ENCODE measurements around the gene AP4M1. TPM values are rescaled to one million over a fixed set of nuclear protein-coding genes. Genes with fewer than 3 reads are reported as not detected.

The AP4M1 gene
- total RNA-seq, 1 donor from 2014 or later: 12.5 TPM

DNA sequence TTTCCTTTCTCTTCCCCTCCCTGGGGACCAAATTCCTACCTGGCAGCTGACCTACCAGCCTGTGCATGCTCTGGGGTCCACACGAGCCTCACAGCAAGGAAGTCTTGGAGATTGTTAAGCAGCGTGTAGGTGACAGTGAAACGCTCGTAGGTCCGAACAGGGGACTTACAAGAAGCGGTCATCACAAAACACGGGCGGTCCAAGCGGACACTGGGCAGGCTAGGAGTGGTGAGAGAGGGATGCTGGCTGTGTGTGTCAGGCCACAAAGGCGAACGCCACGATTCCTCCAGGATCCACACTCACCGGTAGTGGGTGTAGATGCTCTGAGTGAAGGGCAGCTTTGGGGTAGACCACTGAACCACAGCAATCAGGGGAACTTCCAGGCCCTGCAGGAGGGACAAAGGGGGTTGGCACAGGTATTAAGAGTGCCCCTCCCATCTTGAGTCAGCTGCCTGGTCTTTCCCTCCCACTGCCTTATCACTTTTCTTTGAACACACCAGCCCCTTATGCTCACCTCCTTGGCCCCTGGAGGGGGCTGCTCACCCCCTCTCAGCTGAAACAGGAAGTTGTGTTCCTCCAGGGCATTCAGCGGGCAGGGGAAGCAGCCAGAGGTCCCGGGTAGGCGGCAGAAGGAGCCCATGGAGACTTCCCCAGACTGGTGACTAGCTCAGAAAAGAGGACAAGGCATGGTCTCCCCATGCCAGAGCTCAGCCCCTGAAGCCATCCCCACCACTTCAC, 55.1 kb downstream of the AP4M1 start:
- CTCF ChIA-PET: interaction anchor here (2.2 kb wide), 1 partner anchor 61 kb away, joined by 5 read pairs; no protein-coding TSS in a partner anchor
- Mint-ChIP-seq H3K36me3 (ENCODE audit: low read depth) (peaks cover 49% of the 10 kb centered on the region), H3K27me3 (no peaks in the 10 kb centered on the region), H3K4me3 (peak overlapping the region; percentile 81), H3K27ac (peak overlapping the region; percentile 83), H3K4me1 (peaks cover 55% of the 10 kb centered on the region), H3K9me3 (no peaks in the 10 kb centered on the region)
- intact Hi-C loops (cut with micrococcal nuclease): loop anchor here (5.0 kb wide), 1 partner anchor 431 kb away; the partner anchor contains the start of genes FBXO24 and LRCH4
- DNase-seq (no peak), ATAC-seq (ENCODE audit: low read depth) (peak; percentile 40)
- TF ChIP-seq, protein P1, sequence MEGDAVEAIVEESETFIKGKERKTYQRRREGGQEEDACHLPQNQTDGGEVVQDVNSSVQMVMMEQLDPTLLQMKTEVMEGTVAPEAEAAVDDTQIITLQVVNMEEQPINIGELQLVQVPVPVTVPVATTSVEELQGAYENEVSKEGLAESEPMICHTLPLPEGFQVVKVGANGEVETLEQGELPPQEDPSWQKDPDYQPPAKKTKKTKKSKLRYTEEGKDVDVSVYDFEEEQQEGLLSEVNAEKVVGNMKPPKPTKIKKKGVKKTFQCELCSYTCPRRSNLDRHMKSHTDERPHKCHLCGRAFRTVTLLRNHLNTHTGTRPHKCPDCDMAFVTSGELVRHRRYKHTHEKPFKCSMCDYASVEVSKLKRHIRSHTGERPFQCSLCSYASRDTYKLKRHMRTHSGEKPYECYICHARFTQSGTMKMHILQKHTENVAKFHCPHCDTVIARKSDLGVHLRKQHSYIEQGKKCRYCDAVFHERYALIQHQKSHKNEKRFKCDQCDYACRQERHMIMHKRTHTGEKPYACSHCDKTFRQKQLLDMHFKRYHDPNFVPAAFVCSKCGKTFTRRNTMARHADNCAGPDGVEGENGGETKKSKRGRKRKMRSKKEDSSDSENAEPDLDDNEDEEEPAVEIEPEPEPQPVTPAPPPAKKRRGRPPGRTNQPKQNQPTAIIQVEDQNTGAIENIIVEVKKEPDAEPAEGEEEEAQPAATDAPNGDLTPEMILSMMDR (IDR thresholded peaks at IDR 0.05): no peak
- POLR2A ChIA-PET: interaction anchor here (0.6 to 4.4 kb wide), 6 partner anchors 8 to 213 kb away, joined by 3 to 57 read pairs (median 5); partner anchors contain the start of genes GAL3ST4, GPC2, LAMTOR4 and STAG3

DNA sequence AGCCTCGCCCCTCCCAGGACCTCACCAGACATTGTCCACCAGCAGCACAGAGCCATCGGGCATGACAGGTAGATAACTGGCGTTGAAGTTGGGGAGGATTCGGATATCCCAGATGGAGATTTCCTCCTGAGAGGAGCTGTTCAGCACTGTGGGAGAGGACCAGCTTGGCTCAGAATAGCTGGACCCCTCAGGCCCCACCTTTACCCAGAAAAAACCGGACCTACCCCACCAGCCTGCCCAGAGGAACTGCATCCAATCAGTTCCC, 55.6 kb downstream of the AP4M1 start:
- intact Hi-C loops (cut with micrococcal nuclease): loop anchor here (5.0 kb wide), 1 partner anchor 430 kb away; the partner anchor contains the start of genes FBXO24 and LRCH4

DNA sequence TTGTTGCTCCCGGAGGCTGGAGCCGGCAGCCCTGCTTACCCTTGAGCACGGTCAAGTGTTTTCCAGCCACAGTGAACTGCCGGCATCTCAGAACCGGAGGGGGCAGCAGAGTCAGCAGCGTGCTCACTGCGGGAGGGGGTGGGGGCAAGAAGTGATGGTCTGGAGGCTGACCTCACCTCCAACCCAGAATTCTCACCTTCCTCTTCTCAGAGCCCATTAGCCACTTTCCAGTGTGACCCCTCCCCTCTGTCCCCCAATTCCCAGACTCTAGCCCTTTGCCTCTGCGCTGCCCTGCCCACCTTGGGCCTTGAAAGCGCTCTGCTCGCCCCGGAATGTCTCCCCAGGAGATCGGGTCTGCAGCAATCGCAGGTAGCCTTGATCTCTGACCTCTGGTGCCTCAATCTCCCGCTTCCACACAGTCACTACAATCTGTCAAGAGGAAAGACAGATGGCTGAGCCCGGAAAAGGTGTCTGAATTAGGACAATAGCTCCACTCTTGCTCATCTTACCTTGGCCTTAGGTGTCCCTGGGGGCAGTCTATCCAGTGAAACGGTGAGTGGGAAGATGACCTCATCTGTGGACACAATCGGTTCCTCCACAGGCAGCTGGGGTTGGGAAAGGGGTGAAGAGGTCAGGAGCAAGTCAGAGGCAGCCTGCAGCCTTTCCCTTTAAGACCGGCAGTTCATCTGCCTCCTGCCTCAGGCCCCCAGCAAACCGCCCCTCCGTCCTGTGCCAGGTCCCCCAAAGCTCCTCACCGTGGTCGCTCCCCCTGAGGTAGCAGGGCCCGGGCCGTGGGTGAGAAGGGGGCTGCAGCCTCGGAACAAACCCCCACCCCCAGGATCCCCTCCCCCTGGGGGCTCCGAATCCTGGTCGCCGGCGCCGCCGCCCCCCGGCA, 56.1 kb downstream of the AP4M1 start:
- Mint-ChIP-seq H3K4me1 (peaks cover 45% of the 10 kb centered on the region), H3K27me3 (no peaks in the 10 kb centered on the region), H3K4me3 (peak overlapping the region; percentile 81), H3K36me3 (ENCODE audit: low read depth) (peaks cover 41% of the 10 kb centered on the region), H3K27ac (peak overlapping the region; percentile 84), H3K9me3 (no peaks in the 10 kb centered on the region)
- CTCF ChIA-PET: interaction anchor here (2.2 kb wide), 1 partner anchor 60 kb away, joined by 5 read pairs; no protein-coding TSS in a partner anchor
- TF ChIP-seq, protein P1 (IDR thresholded peaks at IDR 0.05): no peak
- intact Hi-C loops (cut with micrococcal nuclease): loop anchor here (1.0 to 5.0 kb wide), 5 partner anchors 9 to 430 kb away; partner anchors contain the start of genes FBXO24, GAL3ST4, GPC2 and LAMTOR4
- ATAC-seq (ENCODE audit: low read depth) (no peak), DNase-seq (no peak)
- POLR2A ChIA-PET: interaction anchor here (0.5 to 4.4 kb wide), 14 partner anchors 9 to 212 kb away, joined by 3 to 57 read pairs (median 4); partner anchors contain the start of genes GAL3ST4, GPC2, LAMTOR4 and STAG3

More for the DNA sequence above, 55.6 kb downstream of the AP4M1 start:
- H3K4me3 Mint-ChIP-seq: peak overlapping the region; percentile 81
- DNase-seq (no peak), ATAC-seq (ENCODE audit: low read depth) (no peak)
- TF ChIP-seq, protein P1 (IDR thresholded peaks at IDR 0.05): no peak
- H3K4me1 Mint-ChIP-seq: peaks cover 50% of the 10 kb centered on the region
- no peaks in the 10 kb centered on the region for H3K9me3 Mint-ChIP-seq
- ChIA-PET POLR2A (interaction anchor here (0.7 to 4.4 kb wide), 7 partner anchors 8 to 212 kb away, joined by 3 to 57 read pairs (median 7); partner anchors contain the start of genes GAL3ST4, GPC2, LAMTOR4 and STAG3), CTCF (interaction anchor here (2.2 kb wide), 1 partner anchor 60 kb away, joined by 5 read pairs; no protein-coding TSS in a partner anchor)
- H3K27ac Mint-ChIP-seq: peak overlapping the region; percentile 83
- peaks cover 46% of the 10 kb centered on the region for H3K36me3 Mint-ChIP-seq (ENCODE audit: low read depth)
- H3K27me3 Mint-ChIP-seq: no peaks in the 10 kb centered on the region

Other genes starting within 250 kb of the AP4M1 start
- 0.39 and 1.3 TPM in 2 replicates for gene OR2AE1, start 224.6 kb upstream of the AP4M1 start, total RNA-seq
- gene TRIM4, start 182.1 kb upstream of the AP4M1 start, total RNA-seq: 33.1 and 35.8 TPM in 2 replicates
- not detected in 2 replicates for gene GJC3, start 172.0 kb upstream of the AP4M1 start, total RNA-seq
- gene AZGP1, start 125.6 kb upstream of the AP4M1 start, total RNA-seq: not detected in 2 replicates
- 59.0 and 70.6 TPM in 2 replicates for gene ZKSCAN1, start 86.0 kb upstream of the AP4M1 start, total RNA-seq
- gene ZSCAN21, start 51.9 kb upstream of the AP4M1 start, total RNA-seq: 10.6 and 11.3 TPM in 2 replicates
- 33.9 and 39.6 TPM in 2 replicates for gene ZNF3, start 19.9 kb upstream of the AP4M1 start, total RNA-seq
- gene COPS6, start 12.7 kb upstream of the AP4M1 start, total RNA-seq: 88.3 and 108 TPM in 2 replicates
- gene MCM7, start 246 bp upstream of the AP4M1 start, total RNA-seq: 99.7 and 104 TPM in 2 replicates
- 42.6 and 54.9 TPM in 2 replicates for gene TAF6, start 17.7 kb downstream of the AP4M1 start, total RNA-seq
- 7.1 and 8.6 TPM in 2 replicates for gene CNPY4, start 18.0 kb downstream of the AP4M1 start, total RNA-seq
- 1.9 and 2.2 TPM in 2 replicates for gene MBLAC1, start 25.3 kb downstream of the AP4M1 start, total RNA-seq
- 151 and 161 TPM in 2 replicates for gene LAMTOR4, start 47.3 kb downstream of the AP4M1 start, total RNA-seq
- gene TRAPPC14, start 57.1 kb downstream of the AP4M1 start, total RNA-seq: 55.7 and 65.3 TPM in 2 replicates
- gene GAL3ST4, start 67.0 kb downstream of the AP4M1 start, total RNA-seq: 0.10 and 1.2 TPM in 2 replicates
- 5.0 and 5.1 TPM in 2 replicates for gene GPC2, start 75.7 kb downstream of the AP4M1 start, total RNA-seq
- gene STAG3, start 76.3 kb downstream of the AP4M1 start, total RNA-seq: 41.3 and 42.4 TPM in 2 replicates
- gene PVRIG, start 118.3 kb downstream of the AP4M1 start, total RNA-seq: 17.1 and 20.0 TPM in 2 replicates
- not detected in 2 replicates for gene SPDYE3, start 206.1 kb downstream of the AP4M1 start, total RNA-seq

Data from activated B cell treated with CpG ODN at 0.5 μM for 24 hours (primary cell).